GM18519 (cell line): ENCODE measurements around the gene TRAK1.
A peak's percentile ranks its signal among the peaks of the same experiment; 100 is the strongest.

ENCODE experiments used
- ATAC-seq: cut with Tn5 transposase; IDR thresholded peaks from one replicate; pipeline ENCODE4 v1.9.1; 2021; ENCODE audit warnings: mild to moderate bottlenecking, moderate library complexity; ENCODE audit not compliant: unreplicated experiment, low FRiP score

TRAK1 gene

DNA sequence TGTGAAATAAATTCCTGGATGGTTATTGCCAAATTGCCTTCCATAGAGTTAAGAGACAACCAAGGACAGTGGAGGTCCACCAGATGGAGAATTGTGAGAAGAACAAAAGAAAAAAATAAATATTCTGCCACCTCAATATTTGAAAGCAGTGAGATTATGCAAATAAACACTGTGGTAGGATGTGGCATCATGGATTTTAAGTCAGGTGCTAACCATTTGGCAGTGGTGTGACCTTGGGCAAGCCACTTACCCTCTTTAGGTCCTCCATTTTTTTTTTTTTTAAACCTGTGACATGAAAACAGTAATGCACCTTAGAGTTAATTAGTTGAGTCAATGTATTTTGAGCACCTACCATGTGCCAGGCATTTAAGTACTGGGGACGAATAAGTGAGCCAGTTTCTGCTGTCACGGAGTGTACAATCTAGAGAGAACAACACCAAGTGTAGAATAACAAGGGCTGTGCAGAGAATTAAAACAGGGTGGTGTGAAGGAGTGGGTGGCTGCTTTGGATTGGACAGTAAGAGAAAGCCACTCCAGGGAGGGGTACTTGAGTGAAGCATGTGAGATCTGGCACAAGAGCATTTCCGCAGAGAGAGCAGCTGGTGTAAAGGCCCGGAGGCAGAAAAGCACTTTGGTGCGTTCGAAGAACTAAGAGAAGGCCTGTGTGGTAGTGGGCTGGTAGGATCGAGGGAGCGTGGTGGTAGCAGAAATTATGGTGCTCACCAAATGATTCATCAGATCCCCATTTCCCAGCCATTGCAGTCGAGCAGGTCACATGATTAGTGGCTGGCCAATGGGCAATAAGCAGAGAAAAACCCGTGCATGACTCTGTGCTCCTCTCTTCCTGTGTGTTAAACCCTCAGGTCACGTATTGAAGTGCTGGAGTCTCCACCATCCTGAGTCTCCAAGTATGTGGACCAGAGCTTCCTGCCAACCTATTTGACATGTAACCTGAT lies 135.6 kb downstream of the TRAK1 start:
- no peak for ATAC-seq

DNA sequence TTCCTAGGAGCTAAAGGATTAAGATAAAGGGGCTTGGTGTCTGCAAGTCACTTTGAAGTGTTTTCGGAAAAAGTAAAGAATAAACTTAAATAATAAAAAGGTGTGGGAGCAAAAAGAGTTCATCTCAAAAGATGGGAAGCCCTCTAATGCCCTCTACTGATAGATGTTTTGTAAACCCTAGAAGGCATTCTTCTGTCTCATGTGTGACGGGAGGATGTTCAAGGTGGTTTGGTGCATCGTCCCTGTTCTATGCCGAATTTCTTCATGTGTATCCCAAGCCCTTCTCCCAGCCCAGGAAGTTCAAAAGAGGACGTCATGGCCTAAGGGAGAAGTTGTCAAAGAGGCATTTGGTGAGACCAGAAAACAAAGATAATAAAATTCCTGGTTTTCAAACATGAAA lies 137.6 kb downstream of the TRAK1 start:
- no peak for ATAC-seq

DNA sequence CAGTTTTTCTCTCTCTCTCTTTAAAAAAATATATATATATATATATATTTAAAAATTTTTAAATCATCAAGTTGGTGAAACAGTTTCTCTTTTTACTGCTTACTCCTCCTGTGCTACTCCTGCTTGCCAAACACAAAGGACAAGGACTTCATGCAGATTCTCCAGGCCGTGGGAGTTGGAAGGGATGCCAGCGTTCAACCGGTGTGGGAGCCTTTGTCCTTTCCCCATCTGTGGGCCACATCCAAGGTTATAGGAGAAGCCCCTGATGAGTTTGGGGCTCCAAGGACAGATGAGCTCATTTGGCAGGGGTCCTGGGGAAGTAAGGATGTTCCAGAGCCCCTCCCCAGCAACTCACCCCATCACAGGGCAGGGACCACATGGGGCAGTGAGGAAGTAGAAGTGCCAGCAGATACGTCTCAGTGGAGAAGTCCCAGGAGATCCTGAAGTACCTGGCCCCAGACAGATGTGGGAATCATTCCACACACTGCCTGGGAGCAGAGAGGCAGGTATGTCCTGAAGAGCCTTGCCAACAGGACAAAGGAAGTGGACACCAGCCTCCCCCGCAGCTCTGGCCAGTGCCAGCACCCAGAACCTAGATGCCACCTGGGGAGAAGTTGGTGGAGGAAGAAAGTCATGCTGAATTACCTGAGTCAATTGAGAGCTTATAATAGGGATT lies 138.2 kb downstream of the TRAK1 start:
- no peak for ATAC-seq

DNA sequence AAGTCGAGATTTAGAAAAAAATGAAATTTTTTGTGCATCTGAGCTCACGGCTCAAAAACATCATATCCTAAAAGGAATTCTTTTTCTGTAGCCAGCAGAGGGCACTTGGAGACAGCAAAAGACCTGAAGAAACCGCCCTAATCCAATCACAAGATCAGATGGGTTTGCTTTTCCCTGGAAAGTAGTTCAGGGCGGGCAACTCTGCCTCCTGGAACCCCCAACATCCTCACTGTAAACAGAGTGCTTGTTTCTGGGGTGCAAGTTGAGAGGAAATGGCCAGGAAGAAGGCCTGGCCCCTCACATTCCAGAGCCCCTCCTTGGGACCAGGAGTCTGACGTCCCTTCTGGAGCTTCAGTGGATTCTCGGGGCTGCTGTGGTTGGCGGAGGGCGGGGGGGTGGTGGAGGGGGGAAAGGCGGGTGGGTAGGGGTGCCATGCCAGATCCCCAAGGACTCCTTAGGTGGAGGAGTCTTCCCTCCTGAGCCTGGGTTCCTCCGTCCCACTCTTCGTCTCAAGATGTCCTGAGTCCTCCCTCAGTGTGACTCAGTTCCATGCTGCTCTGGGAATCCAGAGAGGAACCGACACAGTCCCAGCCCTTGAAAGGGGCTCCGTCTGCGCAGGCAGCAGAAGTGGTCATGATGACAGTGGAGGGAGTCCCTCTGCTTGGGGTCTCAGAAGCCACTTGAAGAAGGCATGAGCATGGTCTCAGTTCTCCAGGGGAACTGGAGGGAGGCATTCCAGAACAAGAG lies 139.0 kb downstream of the TRAK1 start:
- ATAC-seq = no peak

DNA sequence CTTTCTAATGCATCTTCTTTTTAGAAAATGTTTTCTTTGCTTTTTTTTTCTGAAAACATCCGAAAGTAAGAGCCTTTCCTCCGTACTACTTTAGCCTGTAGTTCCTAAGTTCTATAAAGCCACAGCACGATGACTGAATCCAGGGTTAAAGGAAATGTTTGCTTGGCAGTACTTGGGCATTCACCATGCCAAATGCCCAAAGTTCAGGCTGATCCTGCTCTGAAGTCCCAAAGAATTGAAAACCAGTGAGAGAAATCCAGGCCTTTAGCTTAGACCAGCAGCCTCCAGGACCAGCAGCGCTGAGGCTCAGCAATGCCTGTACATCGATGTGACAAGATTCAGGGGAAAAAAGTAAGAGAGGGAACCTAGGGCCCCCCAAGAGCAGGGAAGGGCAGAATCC lies 139.7 kb downstream of the TRAK1 start:
- no peak for ATAC-seq

DNA sequence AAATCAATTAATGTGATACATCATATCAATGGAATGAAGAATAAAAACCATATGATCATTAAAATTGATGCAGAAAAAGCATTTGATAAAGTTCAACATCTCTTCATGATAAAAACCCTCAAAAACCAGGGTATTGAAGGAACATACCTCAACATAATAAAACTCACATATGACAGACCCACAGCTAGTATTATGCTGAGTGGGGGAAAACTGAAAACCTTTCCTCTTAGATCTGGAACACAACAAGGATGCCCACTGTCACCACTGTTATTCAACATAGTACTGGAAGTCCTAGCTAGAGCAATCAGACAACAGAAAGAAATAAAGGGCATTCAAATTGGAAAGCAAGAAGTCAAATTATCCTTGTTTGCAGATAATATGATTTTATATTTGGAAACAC lies 144.4 kb downstream of the TRAK1 start:
- no peak for ATAC-seq

DNA sequence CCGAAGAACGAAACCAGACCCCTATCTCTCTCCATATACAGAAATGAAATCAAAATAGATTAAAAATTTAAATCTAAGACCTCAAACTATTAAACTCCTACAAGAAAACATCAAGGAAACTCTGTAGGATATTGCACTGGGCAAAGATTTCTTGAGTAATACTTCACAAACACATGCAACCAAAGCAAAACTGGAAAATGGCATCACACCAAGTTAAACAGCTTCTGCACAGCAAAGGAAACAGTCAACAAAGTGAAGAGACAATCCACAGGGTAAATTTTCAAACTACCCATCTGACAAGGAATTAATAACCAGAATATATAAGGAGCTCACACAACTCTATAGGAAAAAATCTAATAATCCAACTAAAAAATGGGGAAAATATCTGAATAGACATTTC lies 145.5 kb downstream of the TRAK1 start:
- no peak for ATAC-seq

DNA sequence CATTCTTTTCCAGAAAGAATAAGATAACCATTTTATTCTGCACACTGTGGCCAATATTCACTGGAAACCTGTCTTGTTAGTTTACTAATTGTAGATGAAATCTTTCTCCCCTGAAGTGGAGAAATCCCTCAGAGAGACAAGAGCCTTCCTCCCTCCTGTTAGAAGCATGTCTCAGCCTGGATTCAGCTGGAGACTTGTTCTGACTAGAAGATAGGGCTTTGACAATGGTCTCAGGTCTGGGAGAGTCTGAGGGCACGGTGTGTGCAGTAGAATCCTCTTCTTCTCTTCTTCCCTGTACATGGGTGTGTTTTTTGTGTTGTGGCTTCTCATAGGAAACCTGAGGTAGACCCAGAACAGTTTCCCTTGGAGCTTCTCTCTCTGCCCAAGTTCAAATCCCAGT lies 154.9 kb downstream of the TRAK1 start:
- no peak for ATAC-seq

DNA sequence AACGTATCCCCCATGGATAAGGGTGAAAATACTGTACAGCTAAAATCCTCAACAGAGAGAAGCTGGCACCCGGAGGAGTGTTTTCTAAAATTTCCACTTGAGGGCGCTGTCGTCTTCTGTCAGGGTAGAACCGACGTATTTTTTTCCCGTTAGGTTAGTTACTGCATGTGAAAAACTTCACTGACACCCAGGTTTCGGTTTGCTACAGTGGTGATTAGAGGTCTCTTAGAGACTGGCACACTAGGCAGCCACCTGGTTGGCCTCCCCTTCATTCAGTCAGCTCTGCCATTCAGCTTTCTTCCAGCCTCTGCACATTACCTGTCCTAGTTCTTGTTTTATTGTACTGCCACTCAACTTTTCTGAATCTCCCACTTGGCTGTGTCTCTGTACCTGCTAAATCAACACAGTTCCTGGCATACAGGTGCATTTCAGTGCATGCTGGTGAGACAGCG lies 156.4 kb downstream of the TRAK1 start:
- peak; percentile 42 for ATAC-seq

DNA sequence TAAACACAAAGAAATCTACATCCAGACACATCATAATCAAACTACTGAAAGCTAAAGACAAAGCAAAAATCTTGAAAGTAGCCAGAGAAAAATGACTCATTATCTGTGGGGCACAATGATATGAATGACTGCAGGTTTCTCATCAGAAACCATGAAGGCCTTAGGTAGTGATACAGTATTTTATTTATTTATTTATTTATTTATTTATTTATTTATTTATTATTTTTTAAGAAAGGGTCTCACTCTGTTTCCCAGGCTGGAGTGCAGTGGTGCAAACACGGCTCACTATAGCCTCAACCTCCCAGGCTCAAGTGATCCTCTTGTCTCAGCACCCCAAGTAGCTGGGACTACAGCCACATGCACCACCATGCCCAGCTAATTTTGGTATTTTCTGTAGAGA lies 159.6 kb downstream of the TRAK1 start:
- ATAC-seq = no peak

DNA sequence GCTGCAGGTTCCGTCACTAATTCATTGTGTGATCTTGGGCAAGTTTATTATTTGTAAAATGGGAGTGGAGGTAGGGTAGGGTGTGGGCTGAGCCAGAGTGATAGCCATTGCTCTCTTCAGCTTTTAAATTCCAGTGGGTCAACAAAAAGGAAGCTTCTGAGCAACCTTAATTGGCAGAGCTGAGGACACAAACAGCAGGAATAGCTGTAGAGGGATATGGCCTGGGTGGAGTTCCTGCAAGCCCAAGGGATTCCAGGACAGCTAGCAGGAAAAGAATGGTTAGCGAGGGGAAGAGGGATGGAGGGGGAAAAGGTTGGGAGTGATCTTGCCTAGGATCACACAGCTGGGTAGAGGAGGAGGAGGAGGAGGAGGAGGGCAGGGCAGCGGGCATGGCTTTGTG lies 163.4 kb downstream of the TRAK1 start:
- ATAC-seq = no peak

DNA sequence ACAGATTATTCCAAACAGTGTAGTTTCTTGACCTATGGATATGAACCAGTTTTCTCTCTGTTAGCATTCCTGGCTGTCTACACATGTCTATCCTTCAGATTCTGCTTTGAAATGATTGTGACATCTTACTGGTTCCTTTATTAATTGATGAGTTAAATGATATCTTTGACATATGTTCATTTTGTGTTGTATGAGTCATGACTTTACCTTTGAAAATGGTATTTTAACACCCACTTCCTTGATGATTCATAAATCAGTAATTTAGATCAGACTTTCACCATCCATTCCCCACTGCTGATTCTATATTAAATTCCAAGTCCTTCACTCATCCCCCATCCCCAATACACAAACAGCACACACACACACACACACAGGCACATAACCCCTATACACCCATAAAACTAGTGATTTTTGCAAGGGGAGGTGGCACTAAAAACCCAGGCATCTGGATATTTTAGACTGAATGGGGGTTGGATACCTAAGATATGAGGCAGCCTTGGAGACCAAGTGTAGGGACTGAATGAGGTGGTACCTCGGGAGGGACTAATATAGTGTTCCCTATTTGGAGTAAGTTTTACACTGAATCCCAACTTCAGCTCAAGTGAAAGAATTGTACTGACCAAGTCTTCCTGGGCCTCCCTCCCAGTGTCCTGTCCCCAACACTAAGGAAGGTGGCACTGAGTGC lies 165.1 kb downstream of the TRAK1 start:
- no peak for ATAC-seq

DNA sequence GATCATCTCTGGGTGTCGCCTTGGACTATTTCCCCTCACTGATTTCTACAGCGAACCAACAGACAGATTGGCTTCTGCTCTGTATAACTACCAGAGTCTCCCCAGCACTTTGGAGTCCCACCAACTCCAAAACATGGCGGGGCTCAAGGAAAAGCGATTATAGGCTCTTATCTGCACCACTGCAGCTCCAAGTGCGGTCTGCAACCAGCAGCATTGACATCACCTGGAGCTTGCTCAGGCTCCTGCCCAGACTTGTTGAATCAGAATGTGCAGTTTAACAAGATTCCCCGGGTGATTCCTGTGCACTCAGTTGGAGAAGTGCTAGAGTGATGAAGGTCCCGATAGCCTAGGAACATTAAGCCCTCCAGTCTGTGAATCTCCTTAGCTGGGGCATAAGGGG lies 165.8 kb downstream of the TRAK1 start:
- no peak for ATAC-seq

DNA sequence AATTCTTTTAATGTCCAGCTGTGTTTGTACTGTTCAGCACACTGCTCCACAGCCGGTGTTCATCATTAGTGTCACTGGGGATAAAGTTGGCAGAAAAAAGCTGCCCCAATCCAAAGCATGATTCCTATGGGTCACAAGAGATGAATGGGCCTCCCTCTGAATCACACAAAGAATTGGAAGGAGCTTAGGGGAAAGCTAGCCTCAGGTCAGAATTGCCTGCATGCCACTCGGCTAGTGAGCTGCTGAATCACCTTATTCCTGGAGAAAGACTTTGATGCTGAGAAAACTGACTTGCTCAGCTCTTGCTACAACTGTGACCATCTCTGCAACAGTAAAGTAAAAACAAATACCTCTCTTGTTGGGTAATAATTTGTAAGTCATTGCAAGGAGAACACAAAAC lies 171.4 kb downstream of the TRAK1 start:
- no peak for ATAC-seq

DNA sequence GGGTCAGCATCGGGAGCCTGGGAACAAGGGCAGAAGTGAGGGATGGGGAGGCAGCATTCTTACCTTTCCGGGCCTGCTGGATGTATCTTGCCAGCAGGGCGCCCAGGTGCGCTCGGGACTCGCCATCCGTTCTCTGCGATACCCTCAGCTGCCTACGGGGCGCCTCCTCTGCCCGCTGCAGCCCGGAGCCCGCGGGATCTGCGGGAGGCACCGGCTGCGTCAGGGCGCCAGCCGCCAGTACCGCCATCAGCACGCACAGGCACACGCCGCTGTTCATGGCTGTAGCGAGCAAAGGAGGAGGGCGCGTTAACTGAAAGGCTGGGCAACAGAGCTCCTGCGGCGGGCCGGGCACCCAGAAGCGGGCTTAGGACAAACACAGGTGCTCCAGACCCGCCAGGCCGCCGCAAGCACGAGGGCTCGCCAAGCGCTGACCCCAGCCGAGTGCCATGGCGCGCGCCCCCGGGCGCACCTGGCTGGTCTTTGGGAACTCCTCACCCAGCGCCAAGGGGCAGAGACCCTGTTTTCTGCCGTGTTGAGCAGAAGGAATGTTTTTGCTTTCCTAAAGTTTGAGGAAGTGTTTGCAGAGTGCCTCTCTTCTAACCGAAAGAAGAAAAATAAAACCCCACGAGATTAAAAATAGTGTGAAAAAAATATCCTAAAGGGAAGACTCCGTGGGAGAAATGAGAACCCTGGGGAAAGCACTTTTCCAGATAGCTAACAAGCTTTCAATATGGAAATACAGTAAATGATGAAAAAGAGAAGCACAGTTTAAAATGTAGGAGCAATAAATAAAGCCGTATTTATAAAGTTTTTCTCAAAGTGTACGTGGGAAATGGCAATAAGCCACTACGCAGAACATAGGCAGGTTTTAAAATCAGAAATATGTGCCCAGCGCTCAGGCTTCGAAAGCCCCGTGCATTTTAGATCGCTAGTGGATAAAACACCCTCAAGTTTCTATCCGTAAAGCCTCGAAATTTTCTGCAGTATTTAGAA lies 172.5 kb downstream of the TRAK1 start:
- ATAC-seq = no peak

DNA sequence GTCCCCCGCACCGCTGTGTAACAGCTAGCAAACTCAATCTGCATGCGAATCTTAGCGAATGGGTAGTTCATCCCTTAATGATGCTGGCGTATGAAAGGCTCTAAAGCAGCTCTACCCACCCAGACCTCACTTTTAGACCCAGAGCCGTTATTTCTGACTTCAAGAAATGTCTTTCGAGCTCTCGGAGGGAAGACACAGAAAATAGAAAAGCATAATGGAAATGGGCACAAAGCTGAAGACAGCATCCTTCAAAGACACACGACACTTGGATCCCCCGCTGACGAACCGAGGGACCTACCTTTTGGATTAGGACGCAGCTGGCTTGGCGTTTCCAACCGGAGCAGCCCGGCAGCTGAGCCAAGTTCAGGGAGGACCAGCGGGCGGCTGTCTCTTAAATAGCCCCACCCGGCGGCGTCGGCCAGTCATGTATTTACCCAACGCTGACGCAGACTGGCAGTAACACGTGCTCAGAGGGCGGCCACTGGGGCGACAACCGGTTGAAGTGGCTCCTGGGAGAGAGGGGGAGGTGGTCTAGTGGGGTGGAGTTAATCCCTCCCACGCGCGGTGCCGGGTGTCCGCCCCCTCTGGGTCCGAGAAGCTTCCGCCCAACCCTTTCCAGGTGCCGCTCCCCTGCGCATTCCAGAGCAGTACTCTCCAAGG lies 173.4 kb downstream of the TRAK1 start:
- no peak for ATAC-seq

DNA sequence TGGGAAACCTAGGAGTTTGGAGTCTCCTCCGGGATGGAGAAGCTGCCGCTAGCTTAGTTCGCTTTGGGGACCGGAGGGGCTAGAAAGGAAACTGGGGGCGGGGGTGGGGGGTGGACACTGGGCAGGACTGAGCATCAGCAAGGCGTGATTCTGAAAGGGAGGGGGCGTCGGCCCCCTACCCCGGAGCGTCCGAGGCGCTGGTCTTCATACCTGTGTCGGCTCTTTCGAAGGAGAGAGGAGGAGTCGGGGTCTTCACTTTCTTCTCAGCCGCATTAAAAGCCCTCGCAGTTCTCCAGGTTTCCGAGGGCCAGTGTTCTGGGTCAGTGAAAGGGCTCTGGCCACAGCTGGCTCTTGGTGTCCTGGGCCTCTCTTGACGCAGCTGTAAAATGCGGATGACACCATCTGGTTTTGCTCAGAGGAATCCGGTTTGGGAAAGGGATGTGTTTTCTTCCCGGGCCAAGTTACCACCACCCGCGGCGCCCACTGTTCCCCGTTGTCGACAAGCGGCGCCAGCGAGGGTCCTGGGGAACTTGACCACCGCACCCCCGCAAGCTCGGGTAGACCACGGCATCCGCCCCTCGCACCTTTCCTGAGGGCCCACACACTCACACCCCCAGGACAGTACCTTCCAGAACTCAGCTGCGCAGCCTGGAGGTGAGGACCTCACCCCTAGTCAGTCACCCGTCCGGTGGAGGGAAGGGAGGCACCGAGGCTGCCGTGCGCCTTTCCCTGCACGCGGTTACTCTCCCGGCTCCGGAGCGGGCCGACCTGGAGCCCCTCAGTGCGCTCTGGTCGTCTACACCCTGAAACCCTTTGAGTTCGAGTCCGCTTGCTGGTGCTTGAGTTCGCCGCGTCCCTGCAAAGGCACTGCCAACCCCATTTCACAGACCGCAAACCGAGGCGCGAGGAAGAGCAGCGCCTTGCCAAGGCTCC lies 174.2 kb downstream of the TRAK1 start:
- no peak for ATAC-seq

DNA sequence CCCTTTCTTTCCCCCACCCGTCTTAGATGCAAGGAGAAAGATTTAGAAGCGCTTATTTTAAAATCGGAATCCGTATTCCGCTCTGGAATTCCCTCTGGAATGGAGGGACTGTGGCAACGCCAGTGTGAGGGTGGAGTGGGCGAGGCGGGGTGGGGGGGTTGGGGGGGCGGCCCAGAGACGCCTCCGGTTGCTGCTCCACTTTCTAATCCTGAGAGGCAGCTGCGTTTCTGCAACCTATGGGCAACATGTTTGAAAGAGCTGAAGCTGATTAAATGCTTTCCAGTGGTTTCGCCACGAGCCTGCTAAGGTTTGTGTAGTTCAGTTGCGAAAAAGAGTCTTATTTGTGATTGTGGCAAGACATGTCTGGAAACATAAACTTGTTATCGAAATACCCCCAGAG lies 174.9 kb downstream of the TRAK1 start, which contains the start of gene CCK:
Gene CCK (minus strand): TSS at position 101 of the 400 bp plus-strand sequence. CDS start 2,555 bp downstream, outside the sequence.
- no peak for ATAC-seq
